Calu3 (cell line): Measurements from ENCODE around the gene YJEFN3. TPM values are rescaled to one million over a fixed set of nuclear protein-coding genes. Genes with fewer than 3 reads are reported as not detected.

Source experiments
- BruUV-seq: library from RNA; stranded (reverse); fragments of 400-500 nt; replicated peaks from 2 replicates; lab custom pipeline; 2021; lab: Mats Ljungman, UMichigan
- CTCF ChIA-PET: fragments of 300-600 bp; sonication (Branson Sonifier 250); formaldehyde crosslinking; loops from one replicate; lab custom pipeline; 2022; ENCODE audit warnings: antibody characterized with exemption; lab: Charles Lee
- DNase-seq: peaks from one replicate; pipeline ENCODE4 v3.0.0; 2022
- H3K27ac Mint-ChIP-seq: one replicate; pipeline ENCODE4 v1.8.0; 2022; ENCODE audit warnings: mixed read lengths; ENCODE audit not compliant: unreplicated experiment
- H3K27me3 Mint-ChIP-seq: one replicate; pipeline ENCODE4 v1.8.0; 2022; ENCODE audit warnings: mixed read lengths; ENCODE audit not compliant: unreplicated experiment
- H3K36me3 Mint-ChIP-seq: one replicate; pipeline ENCODE4 v1.8.0; 2022; ENCODE audit warnings: mild to moderate bottlenecking, moderate library complexity, mixed read lengths; ENCODE audit not compliant: insufficient read depth, unreplicated experiment
- H3K4me1 Mint-ChIP-seq: one replicate; pipeline ENCODE4 v1.8.0; 2022; ENCODE audit warnings: mild to moderate bottlenecking, low read depth, mixed read lengths; ENCODE audit not compliant: unreplicated experiment
- H3K4me3 Mint-ChIP-seq: one replicate; pipeline ENCODE4 v1.8.0; 2022; ENCODE audit warnings: mild to moderate bottlenecking, low read depth, moderate library complexity, mixed read lengths; ENCODE audit not compliant: unreplicated experiment
- H3K9me3 Mint-ChIP-seq: one replicate; pipeline ENCODE4 v1.8.0; 2022; ENCODE audit warnings: low read depth, mixed read lengths; ENCODE audit not compliant: unreplicated experiment
- CTCF ChIP-seq: fragments of 200-600 bp; IDR thresholded peaks from one replicate; pipeline ENCODE4 v1.8.0; 2022; ENCODE audit warnings: antibody characterized with exemption; ENCODE audit not compliant: unreplicated experiment
- intact Hi-C: fragments of 100-400 bp; cut with micrococcal nuclease; formaldehyde crosslinking; loops from one replicate; pipeline ENCODE4 v1.10.0; 2022; ENCODE audit not compliant: unreplicated experiment
- total RNA-seq: library from RNA; stranded (reverse); gene quantifications from 2 replicates; pipeline ENCODE4 v1.2.3, GENCODE V29; 2022

The YJEFN3 gene
- total RNA-seq, 1 experiment from 2014 or later: 10.4 TPM

DNA sequence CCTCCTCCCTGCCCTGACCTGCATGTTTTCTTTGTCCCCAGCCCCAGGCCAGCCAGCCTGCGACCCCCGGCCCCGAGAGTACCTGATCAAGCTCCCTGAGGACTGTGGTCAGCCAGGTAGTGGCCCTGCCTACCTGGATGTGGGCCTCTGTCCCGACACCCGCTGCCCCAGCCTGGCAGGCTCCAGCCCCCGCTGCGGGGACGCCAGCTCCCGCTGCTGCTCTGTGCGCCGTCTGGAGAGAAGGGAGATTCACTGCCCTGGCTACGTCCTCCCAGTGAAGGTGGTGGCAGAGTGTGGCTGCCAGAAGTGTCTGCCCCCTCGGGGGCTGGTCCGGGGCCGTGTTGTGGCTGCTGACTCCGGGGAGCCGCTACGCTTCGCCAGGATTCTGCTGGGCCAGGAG, 14.9 kb downstream of the YJEFN3 start:
- Mint-ChIP-seq H3K4me1 (no peaks in the 10 kb centered on the region), H3K4me3 (no peak overlapping the region), H3K9me3 (no peaks in the 10 kb centered on the region), H3K27me3 (peaks cover 9% of the 10 kb centered on the region), H3K27ac (no peak overlapping the region), H3K36me3 (no peaks in the 10 kb centered on the region)
- TF ChIP-seq CTCF: no peak
- intact Hi-C loops: no loop called here
- no TSS peak for BruUV-seq
- DNase-seq: no peak
- CTCF ChIA-PET: interaction anchor here (0.6 kb wide), 1 partner anchor 9 kb away, joined by 3 read pairs; no protein-coding TSS in a partner anchor

DNA sequence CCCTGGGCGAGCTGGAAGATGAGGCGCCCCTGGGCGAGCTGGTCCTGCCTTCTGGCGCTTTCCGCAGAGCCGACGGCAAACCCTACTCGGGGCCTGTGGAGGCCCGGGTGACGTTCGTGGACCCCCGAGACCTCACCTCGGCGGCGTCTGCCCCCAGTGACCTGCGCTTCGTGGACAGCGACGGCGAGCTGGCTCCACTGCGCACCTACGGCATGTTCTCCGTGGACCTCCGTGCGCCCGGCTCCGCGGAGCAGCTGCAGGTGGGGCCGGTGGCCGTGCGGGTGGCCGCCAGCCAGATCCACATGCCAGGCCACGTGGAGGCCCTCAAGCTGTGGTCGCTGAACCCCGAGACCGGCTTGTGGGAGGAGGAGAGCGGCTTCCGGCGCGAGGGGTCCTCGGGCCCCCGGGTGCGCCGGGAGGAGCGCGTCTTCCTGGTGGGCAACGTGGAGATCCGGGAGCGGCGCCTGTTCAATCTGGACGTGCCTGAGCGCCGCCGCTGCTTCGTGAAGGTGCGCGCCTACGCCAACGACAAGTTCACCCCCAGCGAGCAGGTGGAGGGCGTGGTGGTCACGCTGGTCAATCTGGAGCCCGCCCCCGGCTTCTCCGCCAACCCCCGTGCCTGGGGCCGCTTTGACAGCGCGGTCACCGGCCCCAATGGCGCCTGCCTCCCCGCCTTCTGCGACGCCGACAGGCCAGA, 15.7 kb downstream of the YJEFN3 start:
- BruUV-seq: no TSS peak
- intact Hi-C loops: no loop called here
- TF ChIP-seq CTCF: no peak
- DNase-seq: no peak
- Mint-ChIP-seq H3K27ac (no peak overlapping the region), H3K27me3 (peaks cover 11% of the 10 kb centered on the region), H3K4me1 (no peaks in the 10 kb centered on the region), H3K4me3 (no peak overlapping the region), H3K36me3 (no peaks in the 10 kb centered on the region), H3K9me3 (no peaks in the 10 kb centered on the region)
- CTCF ChIA-PET: no interaction called here

DNA sequence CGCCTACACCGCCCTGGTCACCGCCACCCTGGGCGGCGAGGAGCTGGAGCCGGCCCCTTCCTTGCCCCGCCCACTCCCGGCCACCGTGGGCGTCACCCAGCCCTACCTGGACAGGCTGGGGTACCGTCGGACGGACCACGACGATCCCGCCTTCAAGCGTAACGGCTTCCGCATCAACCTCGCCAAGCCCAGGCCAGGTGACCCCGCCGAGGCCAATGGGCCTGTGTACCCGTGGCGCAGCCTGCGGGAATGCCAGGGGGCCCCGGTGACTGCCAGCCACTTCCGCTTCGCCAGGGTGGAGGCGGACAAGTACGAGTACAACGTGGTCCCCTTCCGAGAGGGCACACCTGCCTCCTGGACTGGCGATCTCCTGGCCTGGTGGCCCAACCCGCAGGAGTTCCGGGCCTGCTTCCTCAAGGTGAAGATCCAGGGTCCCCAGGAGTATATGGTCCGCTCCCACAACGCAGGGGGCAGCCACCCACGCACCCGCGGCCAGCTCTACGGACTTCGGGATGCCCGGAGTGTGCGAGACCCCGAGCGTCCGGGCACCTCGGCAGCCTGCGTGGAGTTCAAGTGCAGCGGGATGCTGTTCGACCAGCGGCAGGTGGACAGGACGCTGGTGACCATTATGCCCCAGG, 16.4 kb downstream of the YJEFN3 start:
- BruUV-seq: no TSS peak
- intact Hi-C loops: no loop called here
- H3K36me3 Mint-ChIP-seq: no peaks in the 10 kb centered on the region
- TF ChIP-seq CTCF: no peak
- no peak overlapping the region for H3K27ac Mint-ChIP-seq
- no peaks in the 10 kb centered on the region for H3K9me3 Mint-ChIP-seq
- no peak overlapping the region for H3K4me3 Mint-ChIP-seq
- H3K4me1 Mint-ChIP-seq: no peaks in the 10 kb centered on the region
- no peak for DNase-seq
- H3K27me3 Mint-ChIP-seq: peaks cover 14% of the 10 kb centered on the region
- CTCF ChIA-PET: no interaction called here

DNA sequence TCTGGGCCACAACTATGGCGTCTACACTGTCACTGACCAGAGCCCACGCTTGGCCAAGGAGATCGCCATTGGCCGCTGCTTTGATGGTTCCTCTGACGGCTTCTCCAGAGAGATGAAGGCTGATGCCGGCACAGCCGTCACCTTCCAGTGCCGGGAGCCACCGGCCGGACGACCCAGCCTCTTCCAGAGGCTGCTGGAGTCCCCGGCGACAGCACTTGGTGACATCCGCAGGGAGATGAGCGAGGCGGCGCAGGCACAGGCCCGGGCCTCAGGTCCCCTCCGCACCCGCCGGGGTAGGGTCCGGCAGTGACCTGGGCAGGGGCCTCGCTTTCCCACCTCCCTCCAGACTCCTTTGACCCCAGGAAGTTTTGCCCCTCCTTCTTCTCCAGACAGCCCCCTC, 17.0 kb downstream of the YJEFN3 start:
- DNase-seq: no peak
- H3K36me3 Mint-ChIP-seq: peaks cover 4% of the 10 kb centered on the region
- H3K27me3 Mint-ChIP-seq: peaks cover 14% of the 10 kb centered on the region
- H3K27ac Mint-ChIP-seq: no peak overlapping the region
- CTCF ChIA-PET: no interaction called here
- no TSS peak for BruUV-seq
- intact Hi-C loops: no loop called here
- H3K9me3 Mint-ChIP-seq: no peaks in the 10 kb centered on the region
- no peaks in the 10 kb centered on the region for H3K4me1 Mint-ChIP-seq
- no peak overlapping the region for H3K4me3 Mint-ChIP-seq
- no peak for TF ChIP-seq CTCF
